A673 (cell line): ENCODE data around the gene SLC25A11.

Source experiments
- EZH2 ChIP-seq: fragments of 200-600 bp; sonication (generic); IDR thresholded peaks from 2 replicates; pipeline ENCODE4 v1.6.1; 2017; ENCODE audit warnings: borderline replicate concordance, low read depth, mild to moderate bottlenecking, mixed read lengths, antibody characterized with exemption, low read length; ENCODE audit not compliant: poor library complexity, severe bottlenecking
- TF ChIP-seq, protein P1 (sequence below): fragments of 300-800, 200-600 bp; sonication (generic); conservative IDR thresholded peaks from 2 replicates; pipeline ENCODE4 v1.5.1; 2017; ENCODE audit warnings: low read depth, mild to moderate bottlenecking, antibody characterized with exemption, low read length, moderate library complexity, mixed read lengths

DNA sequence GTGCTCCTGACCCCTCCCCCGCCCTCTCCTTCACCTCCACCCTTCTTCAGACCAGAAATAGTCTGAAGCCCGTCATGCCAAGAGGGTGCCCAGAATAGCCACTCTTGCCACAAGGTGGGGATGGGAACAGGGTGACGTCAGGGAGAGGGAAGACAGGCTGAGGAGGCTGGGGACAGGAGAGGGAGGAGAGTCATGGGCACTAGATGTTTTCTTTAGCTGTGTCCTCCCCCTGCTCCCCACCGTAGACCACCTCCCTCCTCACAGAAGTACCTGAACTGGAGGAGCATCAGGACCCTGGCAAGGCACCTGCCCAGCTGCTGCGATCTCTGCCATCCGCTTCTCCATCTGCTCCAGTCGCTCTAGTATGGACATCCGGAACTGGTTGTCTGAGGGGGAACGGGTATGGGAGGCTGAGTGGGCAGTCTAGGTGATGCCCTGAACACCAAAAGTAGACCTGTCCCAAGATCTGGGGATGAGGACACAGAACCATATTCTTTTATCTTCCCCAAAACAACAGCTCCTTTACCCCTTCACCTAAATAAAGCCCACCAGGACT is 34.3 kb upstream of the SLC25A11 start:
- TF ChIP-seq, protein P1, sequence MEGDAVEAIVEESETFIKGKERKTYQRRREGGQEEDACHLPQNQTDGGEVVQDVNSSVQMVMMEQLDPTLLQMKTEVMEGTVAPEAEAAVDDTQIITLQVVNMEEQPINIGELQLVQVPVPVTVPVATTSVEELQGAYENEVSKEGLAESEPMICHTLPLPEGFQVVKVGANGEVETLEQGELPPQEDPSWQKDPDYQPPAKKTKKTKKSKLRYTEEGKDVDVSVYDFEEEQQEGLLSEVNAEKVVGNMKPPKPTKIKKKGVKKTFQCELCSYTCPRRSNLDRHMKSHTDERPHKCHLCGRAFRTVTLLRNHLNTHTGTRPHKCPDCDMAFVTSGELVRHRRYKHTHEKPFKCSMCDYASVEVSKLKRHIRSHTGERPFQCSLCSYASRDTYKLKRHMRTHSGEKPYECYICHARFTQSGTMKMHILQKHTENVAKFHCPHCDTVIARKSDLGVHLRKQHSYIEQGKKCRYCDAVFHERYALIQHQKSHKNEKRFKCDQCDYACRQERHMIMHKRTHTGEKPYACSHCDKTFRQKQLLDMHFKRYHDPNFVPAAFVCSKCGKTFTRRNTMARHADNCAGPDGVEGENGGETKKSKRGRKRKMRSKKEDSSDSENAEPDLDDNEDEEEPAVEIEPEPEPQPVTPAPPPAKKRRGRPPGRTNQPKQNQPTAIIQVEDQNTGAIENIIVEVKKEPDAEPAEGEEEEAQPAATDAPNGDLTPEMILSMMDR, result no peak
- TF ChIP-seq EZH2, result no peak
